Choroid plexus epithelial cell (primary cell): Measurements from ENCODE around the gene GNGT1.

Experiments used
- DNase-seq: peaks from one replicate; pipeline ENCODE4 v3.0.0-alpha.2; 2010; ENCODE audit warnings: low read depth
- H3K4me3 ChIP-seq: 2 replicates; pipeline ENCODE4 v1.5.1; 2011; ENCODE audit warnings: low read depth, mild to moderate bottlenecking, control low read depth, low read length, moderate library complexity
- CTCF ChIP-seq: conservative IDR thresholded peaks from 2 replicates; pipeline ENCODE4 v1.5.1; 2011; ENCODE audit warnings: low read depth, mild to moderate bottlenecking, control low read depth, inconsistent platforms, low read length, moderate library complexity

The GNGT1 gene

GRCh38 chr7:93890041-93890463 lies 16.3 kb upstream of the GNGT1 start:
- DNase-seq: peak; percentile 81
- TF ChIP-seq CTCF: peak; percentile 6
- peak overlapping the region; percentile 83 for H3K4me3 ChIP-seq

GRCh38 chr7:93890464-93891068 lies 15.8 kb upstream of the GNGT1 start, which contains the start of gene TFPI2:
Gene TFPI2 (minus strand): TSS chr7:93890753. CDS start chr7:93890678, 75 bp downstream.
- peak; percentile 84 for DNase-seq
- peak within 1 kb of the TSS; percentile 83 for H3K4me3 ChIP-seq

GRCh38 chr7:93894426-93894825 lies 11.9 kb upstream of the GNGT1 start:
- no peak for DNase-seq
- H3K4me3 ChIP-seq: no peak overlapping the region
- TF ChIP-seq CTCF: no peak

More at GRCh38 chr7:93890464-93891068, 15.8 kb upstream of the GNGT1 start, which contains the start of gene TFPI2:
- TF ChIP-seq CTCF: peak; percentile 35

GRCh38 chr7:93894966-93895640 lies 11.3 kb upstream of the GNGT1 start:
- peak; percentile 44 for DNase-seq
- TF ChIP-seq CTCF: no peak
- H3K4me3 ChIP-seq: no peak overlapping the region

GRCh38 chr7:93895859-93896600 lies 10.3 kb upstream of the GNGT1 start:
- no peak for TF ChIP-seq CTCF
- no peak overlapping the region for H3K4me3 ChIP-seq
- DNase-seq: no peak

- H3K4me3 ChIP-seq: no peak overlapping the region
- no peak for DNase-seq
- no peak for TF ChIP-seq CTCF
Observed at GRCh38 chr7:93897680-93898079, 8.7 kb upstream of the GNGT1 start.
